ENCODE data around the gene PHB1. TPM values are rescaled to one million over a fixed set of nuclear protein-coding genes. Genes with fewer than 3 reads are reported as not detected.

The PHB1 gene
- total and polyA plus RNA-seq, 2 experiments from 2014 or later, result 194 to 211 TPM

- H2AFZ ChIP-seq, result no peak overlapping the region
- Mint-ChIP-seq H3K9me3 (no peaks in the 10 kb centered on the region), H3K36me3 (ENCODE audit: low read depth) (peaks cover 93% of the 10 kb centered on the region), H3K27me3 (ENCODE audit: insufficient read depth, low read depth, poor library complexity) (peaks cover 12% of the 10 kb centered on the region), H3K4me3 (no peak overlapping the region), H3K27ac (no peak overlapping the region), H3K4me1 (peaks cover 8% of the 10 kb centered on the region; the same call in 2 of the 3 replicates)
- TF ChIP-seq STAT1 (IDR thresholded peaks at IDR 0.05; ENCODE audit: unreplicated experiment) (no peak), ZNF462 (CRISPR knock-in tag; IDR thresholded peaks at IDR 0.05) (no peak), NANOG (IDR thresholded peaks at IDR 0.05; ENCODE audit: borderline replicate concordance) (no peak), CREB1 (CRISPR knock-in tag; IDR thresholded peaks at IDR 0.05; ENCODE audit: low read depth) (no peak), POLR2AphosphoS5 (IDR thresholded peaks at IDR 0.05; ENCODE audit: low read depth) (no peak), ZNF331 (CRISPR knock-in tag; IDR thresholded peaks at IDR 0.05; ENCODE audit: low read depth) (no peak)
- no peak overlapping the region for H3K4me3 ChIP-seq
- H3K4me2 ChIP-seq, result no peak overlapping the region
- no peaks in the 10 kb centered on the region for H3K9me2 ChIP-seq (ENCODE audit: insufficient read depth)
- no peaks in the 10 kb centered on the region for H3K27me3 ChIP-seq (ENCODE audit: insufficient read depth)
- H3K27ac ChIP-seq (ENCODE audit: low read depth), result no peak overlapping the region
- H3K36me3 ChIP-seq (ENCODE audit: insufficient read depth), result peaks cover 62% of the 10 kb centered on the region
- H3F3A ChIP-seq (replicated peaks; ENCODE audit: low read depth), result peaks cover 36% of the 10 kb centered on the region; the same call in 1 of the 2 replicates
- no peaks in the 10 kb centered on the region for H3K4me1 ChIP-seq (ENCODE audit: insufficient read depth)
- ATAC-seq (no peak), DNase-seq (ENCODE audit: low spot score) (no peak)
- H3K79me2 ChIP-seq (replicated peaks; ENCODE audit: insufficient read depth), result 0 out of 2 replicates have a peak, but pooled peaks cover 3% of the 10 kb centered on the region
- H4K20me1 ChIP-seq (replicated peaks; ENCODE audit: insufficient read depth), result peaks cover 17% of the 10 kb centered on the region
Measured at GRCh38 chr17:49407086-49407485, 7.6 kb downstream of the PHB1 start.

Data from GM23338 (cell line).